Heart right ventricle (tissue), 16 donors: ENCODE data around the gene PPFIA2. TPM values are rescaled to one million over a fixed set of nuclear protein-coding genes. Genes with fewer than 3 reads are reported as not detected.

Experiments
- ATAC-seq, 8 donors: fragments of 200-7000 bp; cut with Tn5 transposase; one replicate each; pipeline ENCODE4 v1.9.1; 2020; ENCODE audit warnings: mild to moderate bottlenecking in 8 of 8, moderate library complexity in 8 of 8, moderate number of reproducible peaks in 1 of 8
- DNase-seq, 2 donors: peaks; one replicate each; pipeline ENCODE4 v3.0.0-alpha.2; 2020
- H3K27ac ChIP-seq, 10 donors: fragments of 200-600 bp; sonication (generic) in 2 of 10; one replicate each; pipeline versions ENCODE4 v1.5.0 to v1.8.0; 2020 to 2022; ENCODE audit warnings: mild to moderate bottlenecking in 3 of 10
- H3K27me3 ChIP-seq, 7 donors: fragments of 200-600 bp; one replicate each; pipeline ENCODE4 v1.8.0; 2021 to 2022; ENCODE audit warnings: mild to moderate bottlenecking in 2 of 7
- H3K36me3 ChIP-seq, 9 donors: fragments of 200-600 bp; sonication (generic) in 1 of 9; one replicate each; pipeline versions ENCODE4 v1.5.0 to v1.8.0; 2020 to 2022; ENCODE audit warnings: mild to moderate bottlenecking in 2 of 9
- H3K4me1 ChIP-seq, 9 donors: fragments of 200-600 bp; sonication (generic) in 1 of 9; one replicate each; pipeline versions ENCODE4 v1.5.0 to v1.8.0; 2020 to 2022; ENCODE audit warnings: mild to moderate bottlenecking in 4 of 9
- H3K4me3 ChIP-seq, 10 donors: fragments of 200-600 bp; sonication (generic) in 2 of 10; one replicate each; pipeline versions ENCODE4 v1.5.0 to v1.8.0; 2020 to 2022; ENCODE audit warnings: mild to moderate bottlenecking in 7 of 10, moderate library complexity in 2 of 10
- H3K9me3 ChIP-seq, 11 donors: fragments of 200-600 bp in 10 of 11; sonication (generic) in 2 of 11; one replicate each; pipeline versions ENCODE4 v1.5.0 to v1.8.0; 2013 to 2022; ENCODE audit warnings: mild to moderate bottlenecking in 2 of 11, control low read depth in 1 of 11, moderate library complexity in 1 of 11
- WGBS, 2 donors: extraction: QIAGEN DNeasy Blood & Tissue Kit; methylation state at CpG; one replicate each; pipeline ENCODE4 v1.1.7; 2013; ENCODE audit warnings: inconsistent platforms in 1 of 2; 5-methylcytosine and 5-hydroxymethylcytosine counted together
- intact Hi-C, 10 donors: fragments of 100-400 bp; cut with DNase I; formaldehyde crosslinking; loops; one replicate each; pipeline versions ENCODE4 v1.11.1 to v1.14.2; 2022
- polyA plus RNA-seq, 2 donors: library from polyadenylated mRNA; stranded (reverse); fragments of 200-250 nt; gene quantifications; one replicate each; pipeline ENCODE4 v1.2.3, GENCODE V29; 2013
- total RNA-seq, 10 donors: library from RNA; stranded (reverse); fragmentation: NEBNext Ultra II Directional in 3 of 10; extraction: Animal tissue kit (Norgen Biotek cat#: 25700) in 3 of 10; gene quantifications; one replicate each; pipeline versions ENCODE4 v1.2.1 to v1.2.4, GENCODE V29; 2021 to 2023
- TF ChIP-seq, protein P1 (sequence below), 9 donors: fragments of 200-600 bp; sonication (generic) in 2 of 9; IDR thresholded peaks; one replicate each; pipeline versions ENCODE4 v1.5.0 to v1.8.0; 2021 to 2022; ENCODE audit warnings: antibody characterized with exemption in 9 of 9, mild to moderate bottlenecking in 5 of 9, moderate library complexity in 1 of 9
- donor health status: Arrhythmogenic right ventricular cardiomyopathy.
- donor health status: ischemic (EF 13 %, LVEDD 7.1; RV severe dilation, severe dysfunction).
- donor health status: healthy with polysubstance abuse.
- donor health status: DM: no; HTN: yes; CAD: no.
- donor health status: DM: no; HTN: no; CAD: no.
- donor health status: ischemic (EF 25% LVEDD 6.9; RV normal size, moderate dysfunction).
- donor health status: ischemic (EF 25% LVEDD 5.7; RV mildly dilated, moderate dysfunction).
- donor health status: healthy.
- donor health status: DM: yes; HTN: yes; CAD: no.
- donor health status: Ischemic cardiomyopathy.
- donor health status: ischemic (EF 35%, LVEDD 5.7; RV mildly dilated, moderate dysfunction).
- donor health status: nonischemic (EF 11% LVEDD 7.7; RV severe dilation, severe dysfunction).
- donor health status: DM: yes; HTN: yes; CAD: no.
- donor health status: PGD.
- donor health status: ischemic (EF 29% LVEDD 5.4; RV normal size, mild dysfunction).
- donor health status: nonischemic (EF 23%, LVEDD 6.1; RV moderate dilation, normal function).

Gene PPFIA2
- total and polyA plus RNA-seq, 12 donors: 0.15 to 1.3 (median 0.52) TPM; not detected in 1

GRCh38 chr12:81381951-81382350, 377.2 kb downstream of the PPFIA2 start:
- intact Hi-C loops: no loop called here
- Histone ChIP-seq H3K4me1 (no peaks in the 10 kb centered on the region), H3K27ac (no peak overlapping the region), H3K27me3 (no peaks in the 10 kb centered on the region), H3K36me3 (no peaks in the 10 kb centered on the region), H3K9me3 (no peaks in the 10 kb centered on the region), H3K4me3 (no peak overlapping the region)
- DNase-seq (no peak), ATAC-seq (no peak)
- TF ChIP-seq, protein P1, sequence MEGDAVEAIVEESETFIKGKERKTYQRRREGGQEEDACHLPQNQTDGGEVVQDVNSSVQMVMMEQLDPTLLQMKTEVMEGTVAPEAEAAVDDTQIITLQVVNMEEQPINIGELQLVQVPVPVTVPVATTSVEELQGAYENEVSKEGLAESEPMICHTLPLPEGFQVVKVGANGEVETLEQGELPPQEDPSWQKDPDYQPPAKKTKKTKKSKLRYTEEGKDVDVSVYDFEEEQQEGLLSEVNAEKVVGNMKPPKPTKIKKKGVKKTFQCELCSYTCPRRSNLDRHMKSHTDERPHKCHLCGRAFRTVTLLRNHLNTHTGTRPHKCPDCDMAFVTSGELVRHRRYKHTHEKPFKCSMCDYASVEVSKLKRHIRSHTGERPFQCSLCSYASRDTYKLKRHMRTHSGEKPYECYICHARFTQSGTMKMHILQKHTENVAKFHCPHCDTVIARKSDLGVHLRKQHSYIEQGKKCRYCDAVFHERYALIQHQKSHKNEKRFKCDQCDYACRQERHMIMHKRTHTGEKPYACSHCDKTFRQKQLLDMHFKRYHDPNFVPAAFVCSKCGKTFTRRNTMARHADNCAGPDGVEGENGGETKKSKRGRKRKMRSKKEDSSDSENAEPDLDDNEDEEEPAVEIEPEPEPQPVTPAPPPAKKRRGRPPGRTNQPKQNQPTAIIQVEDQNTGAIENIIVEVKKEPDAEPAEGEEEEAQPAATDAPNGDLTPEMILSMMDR (IDR thresholded peaks at IDR 0.05): no peak
- 81 to 82% methylated on average over 1 of the region's 1 CpG for WGBS, 2 donors

- Histone ChIP-seq H3K4me1 (no peaks in the 10 kb centered on the region), H3K4me3 (no peak overlapping the region), H3K9me3 (no peaks in the 10 kb centered on the region), H3K36me3 (no peaks in the 10 kb centered on the region), H3K27ac (no peak overlapping the region), H3K27me3 (no peaks in the 10 kb centered on the region)
- 77 to 88% methylated on average over 4 of the region's 4 CpGs for WGBS, 2 donors
- ATAC-seq (no peak), DNase-seq (no peak)
- intact Hi-C loops: no loop called here
- TF ChIP-seq, protein P1 (IDR thresholded peaks at IDR 0.05): no peak
Measured at GRCh38 chr12:81378601-81379285, 380.4 kb downstream of the PPFIA2 start.

DNA sequence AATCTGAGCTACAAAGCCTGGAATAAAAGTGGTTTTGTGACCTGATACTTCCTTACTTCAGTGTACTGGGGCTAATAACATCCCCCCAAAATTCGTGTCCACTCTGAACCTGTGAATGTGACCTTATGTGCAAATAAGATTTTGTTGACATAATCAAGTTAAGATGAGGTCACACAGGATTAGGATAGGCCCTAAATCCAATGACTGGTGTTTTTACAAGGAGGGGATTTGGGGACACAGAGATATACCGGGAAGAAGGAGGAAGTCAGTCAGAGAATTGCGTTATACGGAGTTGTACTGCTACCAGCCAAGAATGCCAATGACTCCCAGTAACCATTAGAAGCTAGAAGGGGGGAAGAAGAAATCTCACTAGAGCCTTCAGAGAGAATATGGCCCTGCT, 381.4 kb downstream of the PPFIA2 start:
- no peaks in the 10 kb centered on the region for H3K9me3 ChIP-seq
- no peak for ATAC-seq
- WGBS, 2 donors: 75 to 82% methylated on average over 4 of the region's 4 CpGs
- TF ChIP-seq, protein P1 (IDR thresholded peaks at IDR 0.05): no peak
- intact Hi-C loops: no loop called here
- H3K4me3 ChIP-seq: no peak overlapping the region
- no peaks in the 10 kb centered on the region for H3K36me3 ChIP-seq
- no peaks in the 10 kb centered on the region for H3K4me1 ChIP-seq
- H3K27me3 ChIP-seq: no peaks in the 10 kb centered on the region
- DNase-seq: no peak
- H3K27ac ChIP-seq: no peak overlapping the region

GRCh38 chr12:81375969-81376368, 383.2 kb downstream of the PPFIA2 start:
- Histone ChIP-seq H3K27ac (no peak overlapping the region), H3K4me1 (no peaks in the 10 kb centered on the region), H3K4me3 (no peak overlapping the region), H3K36me3 (no peaks in the 10 kb centered on the region), H3K9me3 (no peaks in the 10 kb centered on the region), H3K27me3 (no peaks in the 10 kb centered on the region)
- TF ChIP-seq, protein P1 (IDR thresholded peaks at IDR 0.05): no peak
- WGBS, 2 donors: 69 to 84% methylated on average over 3 of the region's 3 CpGs
- no peak for DNase-seq
- no peak for ATAC-seq
- intact Hi-C loops: no loop called here
